ENCODE data around the gene ZNF451. TPM values are rescaled to one million over a fixed set of nuclear protein-coding genes. Genes with fewer than 3 reads are reported as not detected.
"Not testable (repeated sequence)": the region's sequence is repeated elsewhere in the genome, so short reads cannot be mapped to it uniquely, and the experiment has no call there.

The ZNF451 gene
- total RNA-seq, 1 donor from 2014 or later, result 23.7 TPM

DNA sequence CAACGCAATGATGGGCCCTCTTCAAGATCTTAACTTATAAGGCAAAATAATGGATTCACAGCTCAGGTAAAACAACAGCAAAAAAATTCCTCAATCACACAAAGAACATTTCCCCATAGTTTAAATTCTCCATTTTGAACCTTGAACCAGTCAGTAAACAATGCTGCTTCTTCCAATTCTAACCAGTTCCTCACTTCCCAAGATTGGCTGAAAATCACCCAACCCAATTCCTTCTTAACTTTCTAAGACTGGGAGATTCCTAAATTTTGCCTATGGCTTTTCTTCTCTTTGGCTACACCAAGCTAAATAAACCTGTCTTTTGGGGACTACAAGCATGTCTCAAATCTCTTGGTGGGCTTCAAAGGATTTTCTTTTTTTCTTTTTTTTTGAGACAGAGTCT, 3.1 kb upstream of the ZNF451 start:
- intact Hi-C loops (cut with micrococcal nuclease), result no loop called here
- no peak for DNase-seq
- ATAC-seq, result no peak

DNA sequence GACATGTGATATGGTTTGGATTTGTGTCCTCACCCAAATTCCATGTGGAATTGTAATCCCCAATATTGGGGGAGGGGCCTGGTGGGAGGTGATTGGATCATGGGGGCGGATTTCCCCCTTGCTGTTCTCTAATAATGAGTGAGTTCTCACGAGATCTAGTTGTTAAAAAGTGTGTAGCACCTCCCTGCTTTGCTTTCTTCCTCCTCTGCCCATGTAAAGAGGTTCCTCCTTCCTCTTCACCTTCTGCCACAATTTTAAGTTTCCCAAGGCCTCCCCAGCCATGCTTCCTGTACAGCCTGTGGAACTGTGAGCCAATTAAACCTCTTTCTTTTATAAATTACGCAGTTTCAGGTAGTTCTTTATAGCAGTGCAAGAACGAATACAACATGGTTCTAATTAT, 2.1 kb upstream of the ZNF451 start:
- DNase-seq (no peak), ATAC-seq (no peak)
- intact Hi-C loops (cut with micrococcal nuclease), result no loop called here

DNA sequence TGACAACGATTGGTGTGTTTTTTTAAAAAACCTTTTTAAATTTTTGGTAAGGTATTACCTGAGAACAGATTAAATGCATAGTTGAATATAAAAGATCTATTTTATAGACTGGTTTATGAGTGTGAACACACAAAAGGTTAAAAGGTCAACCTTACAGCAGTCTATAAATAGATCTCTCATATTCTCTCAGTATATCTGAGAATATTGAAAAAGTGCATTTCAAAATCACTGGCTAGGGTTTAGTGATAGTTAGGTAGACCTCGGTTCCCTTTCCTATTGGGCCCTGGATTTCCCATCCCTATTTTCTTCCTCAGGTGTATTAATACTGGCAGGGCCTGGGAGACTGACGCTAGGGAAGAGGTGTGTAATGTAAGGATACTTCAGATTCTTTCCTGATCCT, 723 bp upstream of the ZNF451 start:
- ATAC-seq (no peak), DNase-seq (no peak)
- intact Hi-C loops (cut with micrococcal nuclease), result no loop called here

DNA sequence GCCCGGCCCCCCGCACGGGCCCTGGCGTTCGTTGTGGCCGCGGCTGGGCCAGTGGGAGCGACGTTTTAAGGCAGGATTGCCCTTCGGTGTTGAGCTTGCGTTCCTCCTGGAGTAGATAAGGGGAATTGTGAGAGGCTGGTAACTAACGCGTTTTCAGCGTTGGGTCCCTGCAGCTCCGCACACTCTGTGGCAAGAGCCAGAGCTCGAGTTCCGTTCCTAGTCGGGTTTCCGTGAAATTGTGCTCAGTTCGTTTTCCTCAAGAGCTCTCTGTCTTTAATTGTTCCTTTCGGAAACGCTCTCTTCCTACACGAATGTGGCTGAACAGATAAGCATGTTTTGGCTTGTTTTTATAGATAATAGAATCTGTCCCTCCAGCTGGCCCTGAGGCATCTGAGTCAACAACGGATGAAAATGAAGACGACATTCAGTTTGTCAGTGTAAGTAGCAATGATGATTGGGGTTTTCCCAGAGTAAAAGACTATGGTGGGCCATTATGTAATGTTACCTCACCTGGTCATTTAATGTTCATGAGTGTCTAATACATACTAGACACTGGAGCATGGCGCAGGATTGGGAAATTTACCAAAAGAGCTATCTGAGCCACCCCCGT, 575 bp downstream of the ZNF451 start:
- peak; percentile 28 for ATAC-seq
- intact Hi-C loops (cut with micrococcal nuclease); DNase-seq: not testable (repeated sequence)

DNA sequence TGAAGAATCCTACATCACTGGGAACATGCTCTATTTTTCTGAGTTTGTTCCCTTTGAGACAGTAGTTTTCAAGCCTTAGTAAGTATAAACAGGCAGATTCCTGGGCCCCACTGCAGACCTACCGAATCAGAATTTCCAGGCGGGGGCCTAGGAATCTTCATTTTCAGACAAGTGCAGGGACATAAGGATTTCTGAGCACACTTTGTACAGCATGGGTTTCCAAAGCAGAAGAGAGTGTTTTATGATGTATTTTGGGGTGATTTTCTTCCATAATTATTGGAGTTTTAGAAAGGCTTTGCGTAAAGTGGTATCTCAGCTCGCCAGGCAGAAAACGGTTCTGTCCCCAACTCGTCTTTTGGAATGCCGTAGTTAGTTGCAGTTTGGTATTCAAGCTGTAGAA, 1.4 kb downstream of the ZNF451 start:
- intact Hi-C loops (cut with micrococcal nuclease); ATAC-seq; DNase-seq: not testable (repeated sequence)

DNA sequence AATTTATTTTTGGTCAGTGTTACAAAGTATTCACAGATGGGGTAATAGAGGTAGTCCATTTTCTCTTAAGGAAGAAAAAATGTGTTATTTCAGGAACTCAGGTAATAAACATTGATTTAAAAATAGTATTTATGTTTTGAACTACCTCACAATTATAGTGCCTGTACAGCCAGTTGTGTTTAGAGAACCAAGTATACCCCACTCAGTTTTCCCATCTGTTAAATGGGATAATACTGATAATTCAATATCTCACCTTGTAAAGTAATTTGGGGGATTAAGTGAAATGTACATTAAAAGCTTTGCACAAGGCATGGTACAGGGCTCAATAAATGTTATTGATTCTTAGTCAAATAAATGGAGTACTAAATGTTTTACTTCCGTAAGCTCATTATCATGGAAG, 4.7 kb downstream of the ZNF451 start:
- intact Hi-C loops (cut with micrococcal nuclease), result no loop called here
- ATAC-seq (no peak), DNase-seq (no peak)

DNA sequence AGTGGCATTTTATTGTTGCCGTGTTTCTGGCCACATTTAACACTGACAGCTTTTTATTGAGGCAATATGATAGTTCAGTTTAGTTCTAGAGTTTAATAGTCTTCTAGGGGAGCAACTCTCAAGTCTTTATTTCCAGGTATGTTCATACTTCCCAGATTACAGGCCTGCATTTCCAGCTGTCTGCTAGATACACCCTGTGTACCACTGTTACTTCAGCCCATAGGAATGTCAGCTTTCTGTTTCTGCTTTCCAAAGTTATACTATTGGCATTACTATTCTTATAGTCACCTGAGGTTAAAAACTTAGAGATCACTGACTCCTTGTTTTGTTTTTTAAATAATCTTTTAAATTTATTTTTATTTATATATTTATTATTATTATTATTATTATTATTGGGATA, 7.6 kb downstream of the ZNF451 start:
- ATAC-seq (no peak), DNase-seq (no peak)
- intact Hi-C loops (cut with micrococcal nuclease), result no loop called here

DNA sequence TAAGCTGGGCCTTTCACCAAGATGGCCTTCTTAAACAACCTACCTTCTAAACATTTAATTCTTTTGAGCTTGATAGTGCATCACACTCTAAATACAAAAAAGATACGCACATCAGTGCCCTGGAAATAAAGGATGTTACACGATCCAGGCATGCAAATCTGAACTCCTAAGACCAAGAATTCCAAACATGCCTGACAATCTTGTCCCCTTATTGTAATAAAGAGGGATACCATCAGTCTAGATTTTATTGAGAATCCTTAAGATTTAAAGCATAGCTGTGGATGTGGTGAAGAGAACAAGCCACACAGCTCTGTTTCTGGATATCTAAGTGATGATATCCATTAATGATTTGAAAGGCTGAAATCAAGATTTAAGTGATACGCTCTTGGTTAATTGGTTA, 13.0 kb downstream of the ZNF451 start:
- ATAC-seq, result no peak
- intact Hi-C loops (cut with micrococcal nuclease), result no loop called here

DNA sequence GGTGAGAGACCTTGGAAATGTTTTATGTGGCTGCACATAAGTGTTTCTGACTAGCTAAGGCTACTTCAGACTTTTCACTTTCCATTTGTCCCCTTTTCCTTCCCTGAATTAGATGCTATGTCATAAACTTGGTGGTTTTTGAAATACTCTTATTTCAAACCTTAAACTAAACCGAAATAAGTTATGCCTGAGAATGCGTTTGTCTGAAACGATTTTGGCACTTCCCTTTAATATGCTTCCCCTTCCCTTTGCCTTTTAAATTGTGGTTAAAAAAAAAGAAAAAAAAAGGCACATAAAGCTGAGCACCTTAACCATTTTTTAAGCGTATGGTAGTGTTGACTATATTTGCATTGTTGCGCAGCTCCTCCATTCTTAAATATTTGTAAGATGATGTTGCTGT, 14.3 kb downstream of the ZNF451 start:
- ATAC-seq, result no peak
- no peak for DNase-seq
- intact Hi-C loops (cut with micrococcal nuclease), result no loop called here

More for the DNA sequence above, 13.0 kb downstream of the ZNF451 start:
- no peak for DNase-seq

DNA sequence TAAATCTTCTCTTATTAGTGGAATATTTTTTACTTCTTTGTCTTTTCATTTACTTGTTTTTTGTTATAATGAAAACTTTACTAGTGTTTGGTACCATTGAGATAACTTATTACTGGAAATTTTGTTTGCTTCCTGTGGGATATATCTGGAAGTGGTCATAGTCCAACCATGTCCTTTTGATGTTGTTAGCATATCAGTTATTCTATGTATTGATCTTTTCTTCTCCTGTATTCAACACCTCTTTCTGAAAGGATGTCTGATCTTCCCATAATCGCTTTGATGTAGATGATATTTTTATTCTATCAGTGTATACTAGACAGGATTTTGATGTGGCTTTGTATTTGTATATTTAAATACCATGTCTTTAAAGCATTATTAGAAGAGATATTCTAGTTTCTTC, 17.0 kb downstream of the ZNF451 start:
- ATAC-seq (no peak), DNase-seq (no peak)
- intact Hi-C loops (cut with micrococcal nuclease), result no loop called here

DNA sequence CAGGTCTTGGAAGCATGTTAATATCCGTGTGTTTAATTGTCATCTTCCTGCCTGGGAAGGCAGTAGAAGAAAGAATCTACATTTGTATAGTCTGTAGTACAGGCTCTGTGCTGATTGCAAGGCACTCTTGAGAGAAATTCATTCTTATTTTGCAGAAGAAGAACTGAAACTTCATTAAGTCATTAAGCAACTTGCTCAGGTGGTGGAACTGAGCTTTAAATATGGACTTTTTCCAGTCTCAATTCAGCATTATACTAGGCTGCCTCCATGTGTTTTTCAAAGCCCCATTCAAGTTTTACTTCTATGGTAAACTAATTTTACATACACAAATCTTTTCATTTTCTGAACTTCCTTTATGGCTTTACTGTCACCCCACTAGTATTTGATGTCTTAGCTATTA, 18.7 kb downstream of the ZNF451 start:
- no peak for ATAC-seq
- intact Hi-C loops (cut with micrococcal nuclease), result no loop called here

DNA sequence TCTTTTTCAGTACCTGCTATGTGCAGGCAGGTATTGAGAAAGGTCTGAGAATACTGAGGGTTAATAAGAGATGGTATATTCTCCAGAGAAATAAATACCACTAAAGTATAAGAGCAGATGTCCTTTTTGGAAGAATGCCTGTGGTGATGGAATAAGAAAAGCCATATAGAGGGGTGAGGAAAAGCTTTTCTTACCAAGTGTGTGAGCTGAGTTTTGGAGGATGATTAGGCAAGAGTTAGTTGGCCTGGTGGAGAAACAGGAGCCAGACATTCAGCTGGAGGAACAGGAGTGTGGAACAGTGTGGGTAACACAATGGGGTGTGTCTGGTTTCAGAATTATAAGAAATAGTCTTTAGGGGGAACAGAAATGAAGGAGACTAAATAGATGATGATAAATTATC, 19.9 kb downstream of the ZNF451 start:
- DNase-seq (no peak), ATAC-seq (no peak)
- intact Hi-C loops (cut with micrococcal nuclease), result no loop called here

More for the DNA sequence above, 18.7 kb downstream of the ZNF451 start:
- no peak for DNase-seq

DNA sequence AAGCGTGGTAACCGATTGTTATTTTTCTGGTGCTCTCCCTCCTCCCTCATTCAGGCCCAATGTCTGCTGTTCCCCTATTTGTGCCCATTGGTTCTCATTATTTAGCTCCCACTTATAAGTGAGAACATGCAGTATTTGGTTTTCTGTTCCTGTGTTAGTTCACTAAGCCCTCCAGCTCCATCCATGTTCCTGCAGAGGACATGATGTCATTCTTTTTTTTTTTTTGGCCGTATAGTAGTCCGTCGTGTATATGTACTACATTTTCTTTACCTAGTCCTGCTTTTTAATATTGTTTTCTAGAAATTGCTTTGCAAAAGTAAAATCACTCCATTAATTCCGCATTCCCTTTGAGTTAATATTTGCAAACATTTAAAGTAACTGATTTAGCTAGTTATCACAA, 23.1 kb downstream of the ZNF451 start:
- intact Hi-C loops (cut with micrococcal nuclease), result no loop called here
- ATAC-seq, result no peak
- no peak for DNase-seq

DNA sequence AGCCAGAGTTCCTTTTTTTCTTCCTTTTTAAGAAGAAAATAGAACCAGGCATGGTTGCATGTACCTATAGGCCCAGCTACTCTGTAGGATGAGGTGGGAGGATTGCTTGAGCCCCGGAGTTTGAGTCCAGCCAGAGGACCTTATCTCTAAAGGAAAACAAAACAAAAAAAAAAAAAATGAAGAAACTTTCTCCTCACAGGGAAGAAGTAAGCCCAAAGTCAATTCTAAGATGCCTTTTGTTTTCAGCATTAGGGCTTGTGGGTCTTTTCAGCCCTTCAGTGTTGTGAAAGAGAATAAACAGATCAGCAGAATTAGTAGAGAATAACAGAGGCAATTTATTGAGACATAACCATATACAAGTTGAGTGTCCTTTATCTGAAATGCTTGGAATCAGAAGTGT, 26.8 kb downstream of the ZNF451 start:
- ATAC-seq, result no peak
- DNase-seq, result no peak
- intact Hi-C loops (cut with micrococcal nuclease), result no loop called here

DNA sequence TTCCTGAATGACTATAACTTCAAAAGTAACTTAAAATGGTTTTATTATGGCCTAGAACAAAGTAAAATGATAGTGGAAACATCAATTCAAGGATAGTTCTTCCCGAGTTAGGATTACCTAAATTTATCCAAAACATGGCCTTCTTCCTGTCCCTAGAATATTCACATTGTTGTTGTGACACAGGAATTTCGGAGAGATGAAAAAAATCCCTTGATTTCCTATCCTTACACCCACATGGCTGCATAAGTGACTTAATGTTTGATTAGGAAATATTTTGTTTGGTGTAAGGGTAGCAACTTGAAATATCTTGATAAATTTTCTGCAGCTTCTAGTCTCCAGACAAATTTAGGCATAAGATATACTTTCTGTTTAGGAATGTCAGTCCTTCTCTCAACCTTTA, 27.8 kb downstream of the ZNF451 start:
- intact Hi-C loops (cut with micrococcal nuclease), result no loop called here
- ATAC-seq (no peak), DNase-seq (no peak)

DNA sequence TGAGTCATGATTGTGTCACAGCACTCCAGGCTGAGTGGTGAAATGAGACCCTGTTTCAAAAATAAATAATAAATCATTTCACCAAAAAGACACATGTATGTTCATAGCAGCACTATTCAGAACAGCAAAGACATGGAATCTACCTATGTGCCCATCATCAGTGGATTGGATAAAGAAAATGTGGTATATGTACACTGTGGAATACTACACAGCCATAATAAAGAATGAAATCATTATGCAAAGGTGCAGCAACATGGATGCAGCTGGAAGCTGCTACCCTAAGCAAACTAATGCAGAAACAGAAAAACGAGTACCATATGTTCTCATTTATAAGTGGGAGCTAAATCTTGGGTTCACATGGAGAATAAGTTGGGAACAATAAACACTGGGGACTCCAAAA, 33.1 kb downstream of the ZNF451 start:
- intact Hi-C loops (cut with micrococcal nuclease), result no loop called here
- DNase-seq (no peak), ATAC-seq (no peak)

DNA sequence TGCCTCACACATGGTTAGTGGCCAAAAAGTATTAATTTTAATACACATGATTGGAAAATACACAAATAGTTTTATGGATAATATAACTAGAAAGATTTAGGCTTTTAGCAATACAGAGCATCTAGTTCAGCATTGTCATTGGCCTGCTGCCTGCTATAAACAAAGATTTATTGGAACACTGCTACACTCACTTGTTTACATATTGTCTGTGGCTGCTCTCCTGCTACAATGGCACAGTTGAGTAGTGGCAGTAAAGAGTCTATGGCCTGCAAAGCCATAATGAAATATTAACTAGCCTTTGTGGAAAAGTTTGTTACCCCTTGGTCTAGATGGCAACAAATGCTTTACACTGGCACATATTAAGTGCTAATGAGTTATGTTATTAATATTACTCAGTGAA, 37.8 kb downstream of the ZNF451 start:
- ATAC-seq, result no peak
- intact Hi-C loops (cut with micrococcal nuclease), result no loop called here

DNA sequence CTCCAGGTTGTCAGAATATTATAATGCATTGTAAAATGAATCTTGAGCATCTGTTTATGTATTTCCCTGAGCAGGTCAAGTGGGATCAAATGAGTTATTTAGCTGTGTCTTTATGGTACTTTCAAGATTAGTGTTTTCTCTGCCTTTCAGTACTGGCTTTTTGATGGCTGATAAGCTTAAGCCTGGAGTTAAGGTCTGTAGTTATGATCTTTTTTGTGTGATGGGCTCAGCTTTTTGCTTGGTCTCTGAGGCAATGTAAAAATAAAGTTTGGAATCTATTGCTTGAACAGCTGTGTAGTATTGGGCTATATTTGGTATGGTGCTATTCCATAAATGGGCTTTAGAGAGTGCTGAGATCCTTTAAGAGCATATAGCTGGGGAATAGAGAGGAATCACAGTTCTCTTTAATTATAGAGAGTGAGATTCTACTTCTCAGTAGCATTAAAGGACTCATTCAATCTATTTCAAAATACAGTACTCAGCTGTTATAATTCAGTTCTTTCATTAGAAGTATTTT, 40.7 kb downstream of the ZNF451 start:
- intact Hi-C loops (cut with micrococcal nuclease), result no loop called here
- ATAC-seq, result peak; percentile 35

More for the DNA sequence above, 37.8 kb downstream of the ZNF451 start:
- no peak for DNase-seq

DNA sequence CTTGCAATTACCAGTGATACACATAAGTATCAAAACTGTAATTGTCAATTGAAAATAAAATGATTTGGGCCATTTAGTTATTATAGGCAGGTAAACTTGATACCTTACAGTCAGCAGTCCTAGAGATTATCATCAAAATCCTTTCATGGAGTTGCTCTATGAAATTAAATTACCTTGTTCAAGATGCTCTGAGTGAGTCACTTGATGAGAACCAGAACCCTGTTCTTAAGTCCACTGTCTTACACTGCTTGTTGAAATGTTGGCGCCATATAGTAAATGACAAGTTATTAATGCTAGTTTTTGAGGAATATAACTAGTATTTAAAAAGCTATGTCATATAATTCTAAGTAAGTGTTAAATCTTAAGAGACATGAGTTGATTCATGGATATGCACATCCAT, 45.0 kb downstream of the ZNF451 start:
- DNase-seq, result no peak
- intact Hi-C loops (cut with micrococcal nuclease), result no loop called here
- ATAC-seq, result no peak

More for the DNA sequence above, 40.7 kb downstream of the ZNF451 start:
- no peak for DNase-seq

DNA sequence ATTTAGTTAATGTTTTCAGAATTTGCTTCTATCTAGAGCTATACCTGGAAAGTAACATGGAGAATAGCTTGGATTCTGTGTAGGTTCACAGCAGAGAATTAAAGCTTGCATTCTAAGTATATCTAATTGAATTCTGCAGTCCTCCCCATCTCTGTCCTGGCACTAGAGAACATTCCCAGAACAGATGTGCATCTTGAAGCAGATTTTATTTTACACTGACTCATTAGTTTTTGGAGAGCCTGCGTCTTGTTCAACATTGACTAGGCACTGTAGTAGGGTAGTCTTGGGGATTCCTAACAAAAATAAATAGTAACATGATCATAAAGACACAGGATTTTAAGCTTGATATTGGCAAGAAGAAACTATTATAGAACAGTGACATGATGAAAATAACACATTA, 45.9 kb downstream of the ZNF451 start:
- intact Hi-C loops (cut with micrococcal nuclease), result no loop called here
- no peak for DNase-seq
- ATAC-seq, result no peak

DNA sequence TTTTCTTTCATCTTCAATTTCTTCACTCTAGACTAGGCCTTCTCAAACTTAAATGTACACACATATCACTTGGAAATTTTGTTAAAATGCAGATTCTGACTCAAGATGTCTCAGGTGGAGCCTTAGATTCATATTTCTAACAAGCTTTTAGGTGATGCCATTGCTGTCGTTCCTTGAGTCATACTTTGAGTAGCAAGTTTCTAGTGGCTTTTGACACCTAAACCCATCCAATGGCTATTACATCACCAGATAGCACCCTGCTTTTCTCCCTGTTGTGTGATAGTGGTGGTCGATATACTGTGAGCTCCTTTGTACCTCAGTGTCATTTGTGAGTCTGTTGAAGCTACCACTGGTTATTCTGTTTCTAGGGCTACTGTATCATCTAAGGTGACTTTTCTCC, 47.4 kb downstream of the ZNF451 start:
- DNase-seq (no peak), ATAC-seq (no peak)
- intact Hi-C loops (cut with micrococcal nuclease), result no loop called here

DNA sequence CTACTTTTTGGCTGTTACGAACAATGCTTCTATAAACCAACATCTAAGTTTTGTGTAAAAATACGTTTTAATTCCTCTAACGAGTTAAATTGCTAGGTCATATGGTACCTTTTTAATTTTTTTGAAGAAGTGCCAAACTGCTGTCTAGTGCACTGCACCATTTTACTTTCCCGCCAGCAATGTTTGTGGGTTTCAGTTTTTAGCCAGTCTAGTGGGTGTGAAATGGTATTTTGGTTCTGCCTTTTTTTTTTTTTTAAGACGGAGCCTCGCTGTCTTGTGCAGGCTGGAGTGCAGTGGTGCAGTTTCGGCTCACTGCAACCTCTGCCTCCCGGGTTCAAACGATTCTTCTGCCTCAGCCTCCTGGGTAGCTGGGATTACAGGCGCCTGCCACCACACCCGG, 48.0 kb downstream of the ZNF451 start:
- intact Hi-C loops (cut with micrococcal nuclease), result no loop called here
- no peak for DNase-seq
- ATAC-seq, result no peak
